CD4-positive, alpha-beta memory T cell (primary cell): ENCODE measurements around the gene CEP162. TPM values are rescaled to one million over a fixed set of nuclear protein-coding genes. Genes with fewer than 3 reads are reported as not detected.
"Not testable (repeated sequence)": the region's sequence is repeated elsewhere in the genome, so short reads cannot be mapped to it uniquely, and the experiment has no call there.

ENCODE experiments used
- CTCF ChIA-PET: fragments of 350-600 bp; sonication (Branson Sonifier 250); formaldehyde crosslinking; loops from one replicate; lab custom pipeline; 2021; ENCODE audit warnings: inconsistent platforms; ENCODE audit not compliant: partially characterized antibody; lab: Charles Lee
- POLR2A ChIA-PET: fragments of 350-600 bp; sonication (Branson Sonifier 250); formaldehyde crosslinking; loops from one replicate; lab custom pipeline; 2021; ENCODE audit not compliant: partially characterized antibody; lab: Charles Lee
- DNase-seq, 5 donors: peaks; one replicate each; pipeline versions ENCODE4 v3.0.0 to v3.0.0-alpha.2; 2020 to 2022; ENCODE audit warnings: mixed read lengths in 1 of 5
- H3K27ac ChIP-seq: one replicate; pipeline ENCODE4 v1.7.0; 2013; ENCODE audit warnings: low read depth, low read length
- H3K27me3 ChIP-seq: 2 replicates; pipeline ENCODE4 v1.7.0; 2013; ENCODE audit warnings: mild to moderate bottlenecking, low read length, moderate library complexity; ENCODE audit not compliant: insufficient read depth
- H3K36me3 ChIP-seq: 2 replicates; pipeline ENCODE4 v1.7.0; 2013; ENCODE audit warnings: mild to moderate bottlenecking, low read length, moderate library complexity; ENCODE audit not compliant: insufficient read depth
- H3K4me1 ChIP-seq: 2 replicates; pipeline ENCODE4 v1.7.0; 2013; ENCODE audit warnings: mild to moderate bottlenecking, low read length, moderate library complexity; ENCODE audit not compliant: insufficient read depth
- H3K4me3 ChIP-seq, 2 donors: one replicate each; pipeline ENCODE4 v1.7.0; 2013; ENCODE audit warnings: low read length in 2 of 2, mild to moderate bottlenecking in 1 of 2
- H3K9me3 ChIP-seq, 2 donors: one replicate each; pipeline ENCODE4 v1.7.0; 2013; ENCODE audit warnings: low read length in 2 of 2, control low read depth in 1 of 2; ENCODE audit not compliant: control insufficient read depth in 1 of 2
- H3K27ac Mint-ChIP-seq, 7 donors: one replicate each; pipeline ENCODE4 v1.8.0; 2020 to 2021; ENCODE audit warnings: mixed read lengths in 7 of 7, mild to moderate bottlenecking in 6 of 7, inconsistent platforms in 3 of 7, moderate library complexity in 3 of 7
- H3K27me3 Mint-ChIP-seq, 2 donors: one replicate each; pipeline ENCODE4 v1.8.0; 2020 to 2021; ENCODE audit warnings: mixed read lengths in 2 of 2
- H3K36me3 Mint-ChIP-seq, 2 donors: one replicate each; pipeline ENCODE4 v1.8.0; 2020 to 2021; ENCODE audit warnings: mixed read lengths in 2 of 2, inconsistent platforms in 1 of 2, mild to moderate bottlenecking in 1 of 2
- H3K4me1 Mint-ChIP-seq, 4 donors: one replicate each; pipeline ENCODE4 v1.8.0; 2020 to 2021; ENCODE audit warnings: mixed read lengths in 4 of 4, mild to moderate bottlenecking in 1 of 4
- H3K4me3 Mint-ChIP-seq, 8 donors: one replicate each; pipeline ENCODE4 v1.8.0; 2020 to 2021; ENCODE audit warnings: mixed read lengths in 8 of 8, mild to moderate bottlenecking in 7 of 8, moderate library complexity in 6 of 8, inconsistent platforms in 3 of 8
- H3K9me3 Mint-ChIP-seq, 8 donors: one replicate each; pipeline ENCODE4 v1.8.0; 2020 to 2021; ENCODE audit warnings: mixed read lengths in 8 of 8, mild to moderate bottlenecking in 5 of 8, inconsistent platforms in 3 of 8, moderate library complexity in 1 of 8
- intact Hi-C: fragments of 100-400 bp; cut with micrococcal nuclease; formaldehyde crosslinking; loops from one replicate; pipeline ENCODE4 v1.15.1; 2023
- polyA plus RNA-seq, 2 donors: library from polyadenylated mRNA; unstranded; fragments of 300-500 nt; fragmentation: Illumina TruSeq; gene quantifications; one replicate each; pipeline ENCODE4 v1.2.3, GENCODE V29; 2021
- total RNA-seq, 2 experiments: library from RNA; stranded (reverse); gene quantifications; one replicate each; pipeline ENCODE4 v1.2.3, GENCODE V29; 2021

CEP162 gene
- total and polyA plus RNA-seq, 4 experiments from 2014 or later = 0.60 to 10.4 (median 8.7) TPM

- peak overlapping the region; percentile 94 to 95 for H3K4me3 ChIP-seq
- intact Hi-C loops = loop anchor here (1.0 to 10.0 kb wide), 4 partner anchors 343 to 1450 kb away; partner anchors contain the start of gene SNX14
Observed at GRCh38 chr6:84228198-84228543, 728 bp upstream of the CEP162 start.

DNA sequence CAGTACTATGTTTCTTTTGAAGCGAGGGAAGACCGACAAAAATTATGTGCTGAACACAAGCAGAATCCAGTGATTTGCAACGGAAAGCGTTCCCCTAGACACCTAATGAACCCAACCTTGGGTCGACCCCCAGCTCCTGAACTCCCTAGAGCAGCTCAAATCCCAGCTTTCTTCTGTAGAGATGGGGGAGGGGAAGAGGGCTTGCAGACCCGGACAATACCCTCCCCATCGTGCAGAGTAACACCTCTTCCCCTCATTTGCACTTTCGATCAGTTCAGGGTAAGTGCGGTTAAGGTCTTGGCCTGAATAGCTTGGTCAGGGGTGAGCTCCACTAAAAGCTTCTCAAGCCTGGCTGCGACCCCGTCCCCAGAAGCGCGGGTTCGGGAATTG lies 404 bp downstream of the CEP162 start:
- no peaks in the 10 kb centered on the region for H3K36me3 ChIP-seq
- Mint-ChIP-seq H3K4me3 (peak overlapping the region; percentile 96 to 100 (median 98)), H3K9me3 (no peaks in the 10 kb centered on the region), H3K27me3 (peaks cover 3 to 4% of the 10 kb centered on the region in 2 donors), H3K27ac (peak overlapping the region; percentile 90 to 98 (median 96)), H3K36me3 (peaks cover 0 to 10% of the 10 kb centered on the region in 2 donors), H3K4me1 (peaks cover 8 to 32% (median 19%) of the 10 kb centered on the region in 4 donors)
- H3K27ac ChIP-seq = peak overlapping the region; percentile 69
- peak overlapping the region; percentile 94 to 95 for H3K4me3 ChIP-seq
- no peaks in the 10 kb centered on the region for H3K9me3 ChIP-seq
- H3K4me1 ChIP-seq = peaks cover 17% of the 10 kb centered on the region
- DNase-seq = peak in 1 of 5 donors; percentile 5
- intact Hi-C loops = loop anchor here (1.0 to 10.0 kb wide), 6 partner anchors 368 to 1978 kb away; partner anchors contain the start of genes CYB5R4, DOP1A, PGM3 and RWDD2A
- POLR2A ChIA-PET = interaction anchor here (1.1 to 2.2 kb wide), 2 partner anchors 367 to 1416 kb away, joined by 7 to 24 read pairs; partner anchors contain the start of genes CYB5R4 and SYNCRIP
- CTCF ChIA-PET = interaction anchor here (1.0 to 3.1 kb wide), 8 partner anchors 10 to 1161 kb away, joined by 3 to 31 read pairs (median 10); partner anchors contain the start of gene CYB5R4
- no peaks in the 10 kb centered on the region for H3K27me3 ChIP-seq

More at GRCh38 chr6:84228198-84228543, 728 bp upstream of the CEP162 start:
- Mint-ChIP-seq H3K4me3 (peak overlapping the region; percentile 96 to 100 (median 98)), H3K36me3 (peaks cover 0 to 10% of the 10 kb centered on the region in 2 donors), H3K9me3 (no peaks in the 10 kb centered on the region), H3K27me3 (peaks cover 10 to 12% of the 10 kb centered on the region in 2 donors), H3K4me1 (peaks cover 8 to 32% (median 19%) of the 10 kb centered on the region in 4 donors), H3K27ac (peak overlapping the region; percentile 90 to 98 (median 96))
- CTCF ChIA-PET = interaction anchor here (0.7 to 3.1 kb wide), 17 partner anchors 8 to 613 kb away, joined by 3 to 31 read pairs (median 4); partner anchors contain the start of gene CYB5R4
- POLR2A ChIA-PET = interaction anchor here (1.1 to 2.2 kb wide), 3 partner anchors 368 to 1980 kb away, joined by 4 to 24 read pairs (median 7); partner anchors contain the start of genes CYB5R4 and SYNCRIP
- no peaks in the 10 kb centered on the region for H3K27me3 ChIP-seq
- DNase-seq = no peak
- no peaks in the 10 kb centered on the region for H3K9me3 ChIP-seq
- no peaks in the 10 kb centered on the region for H3K36me3 ChIP-seq
- H3K27ac ChIP-seq = peak overlapping the region; percentile 69
- H3K4me1 ChIP-seq = peaks cover 17% of the 10 kb centered on the region

- no peaks in the 10 kb centered on the region for H3K36me3 ChIP-seq
- Mint-ChIP-seq H3K9me3 (no peaks in the 10 kb centered on the region), H3K36me3 (peaks cover 0 to 12% of the 10 kb centered on the region in 2 donors), H3K4me1 (peaks cover 10 to 32% (median 20%) of the 10 kb centered on the region in 4 donors), H3K4me3 (peak overlapping the region in 1 of 8 donors; percentile 22), H3K27me3 (no peaks in the 10 kb centered on the region), H3K27ac (no peak overlapping the region)
- H3K4me3 ChIP-seq = no peak overlapping the region
- CTCF ChIA-PET = interaction anchor here (1.5 kb wide), 1 partner anchor 1159 kb away, joined by 4 read pairs; the partner anchor contains the start of gene UBE3D
- H3K27ac ChIP-seq = no peak overlapping the region
- peaks cover 17% of the 10 kb centered on the region for H3K4me1 ChIP-seq
- H3K27me3 ChIP-seq = no peaks in the 10 kb centered on the region
- intact Hi-C loops = loop anchor here (10.0 kb wide), 1 partner anchor 999 kb away; no protein-coding TSS in a partner anchor
- no peaks in the 10 kb centered on the region for H3K9me3 ChIP-seq
- POLR2A ChIA-PET = interaction anchor here (0.6 kb wide), 1 partner anchor 364 kb away, joined by 4 read pairs; no protein-coding TSS in a partner anchor
- no peak for DNase-seq
Observed at GRCh38 chr6:84224251-84224650, 3.2 kb downstream of the CEP162 start.

DNA sequence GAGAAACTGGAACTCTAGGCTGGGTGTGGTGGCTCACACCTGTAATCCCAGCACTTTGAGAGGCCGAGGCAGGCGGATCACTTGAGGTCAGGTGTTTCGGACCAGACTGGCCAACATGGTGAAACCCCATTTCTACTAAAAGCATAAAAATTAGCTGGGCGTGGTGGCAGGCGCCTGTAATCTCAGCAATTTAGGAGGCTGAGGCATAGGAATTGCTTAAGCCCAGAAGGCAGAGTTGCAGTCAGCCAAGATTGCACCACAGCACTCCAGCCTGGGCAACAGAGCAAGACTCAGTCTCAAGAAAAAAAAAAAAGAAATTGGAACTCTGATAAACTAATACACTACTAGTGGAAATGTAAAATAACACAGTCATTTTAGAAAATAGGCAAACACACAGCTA lies 3.8 kb downstream of the CEP162 start:
- Mint-ChIP-seq H3K4me1 (peaks cover 9 to 30% (median 19%) of the 10 kb centered on the region in 4 donors), H3K36me3 (peaks cover 0 to 12% of the 10 kb centered on the region in 2 donors)
- H3K4me1 ChIP-seq = peaks cover 17% of the 10 kb centered on the region
- not testable (repeated sequence) for H3K27me3 Mint-ChIP-seq, H3K9me3 Mint-ChIP-seq, DNase-seq, H3K36me3 ChIP-seq, H3K9me3 ChIP-seq, H3K27me3 ChIP-seq, H3K4me3 ChIP-seq, H3K4me3 Mint-ChIP-seq, H3K27ac Mint-ChIP-seq, H3K27ac ChIP-seq
- intact Hi-C loops = loop anchor here (10.0 kb wide), 1 partner anchor 999 kb away; no protein-coding TSS in a partner anchor
- CTCF ChIA-PET = interaction anchor here (1.5 kb wide), 2 partner anchors 18 to 1158 kb away, joined by 4 read pairs; partner anchors contain the start of gene UBE3D
- POLR2A ChIA-PET = interaction anchor here (0.6 kb wide), 1 partner anchor 364 kb away, joined by 4 read pairs; no protein-coding TSS in a partner anchor

DNA sequence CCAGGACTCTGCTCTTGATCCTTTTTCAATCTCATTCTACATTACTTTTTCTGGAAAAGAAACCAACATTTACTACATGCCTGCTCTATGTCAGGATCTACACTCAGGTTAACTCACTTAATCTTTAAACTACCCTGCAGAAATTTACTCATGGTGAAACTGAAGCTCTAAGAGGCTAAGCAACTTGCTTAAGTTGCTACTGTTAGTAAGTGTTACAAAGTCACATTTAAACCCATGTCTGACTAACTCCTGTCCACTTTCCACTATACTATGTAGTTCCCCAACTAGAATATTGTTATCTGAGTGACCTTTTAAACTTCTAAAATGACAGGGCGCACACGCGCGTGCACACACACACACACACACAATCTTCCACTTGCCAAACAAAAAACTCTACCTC lies 5.0 kb downstream of the CEP162 start:
- peaks cover 3 to 7% of the 10 kb centered on the region in 2 donors for H3K36me3 Mint-ChIP-seq
- CTCF ChIA-PET = interaction anchor here (1.0 to 1.5 kb wide), 3 partner anchors 19 to 1155 kb away, joined by 3 to 4 read pairs (median 3); partner anchors contain the start of gene DOP1A

GRCh38 chr6:84220809-84221409 lies 6.5 kb downstream of the CEP162 start:
- Histone ChIP-seq H3K27me3 (no peaks in the 10 kb centered on the region), H3K4me1 (peaks cover 2% of the 10 kb centered on the region), H3K36me3 (no peaks in the 10 kb centered on the region), H3K9me3 (no peaks in the 10 kb centered on the region), H3K27ac (no peak overlapping the region), H3K4me3 (no peak overlapping the region)
- POLR2A ChIA-PET = no interaction called here
- Mint-ChIP-seq H3K9me3 (no peaks in the 10 kb centered on the region), H3K4me3 (no peak overlapping the region), H3K36me3 (peaks cover 3 to 7% of the 10 kb centered on the region in 2 donors), H3K4me1 (peaks cover 4 to 7% (median 4%) of the 10 kb centered on the region in 4 donors), H3K27ac (no peak overlapping the region), H3K27me3 (no peaks in the 10 kb centered on the region)
- CTCF ChIA-PET = interaction anchor here (0.7 to 1.5 kb wide), 7 partner anchors 12 to 606 kb away, joined by 3 to 6 read pairs (median 3); no protein-coding TSS in a partner anchor
- intact Hi-C loops = loop anchor here (1.0 to 10.0 kb wide), 2 partner anchors 337 to 996 kb away; no protein-coding TSS in a partner anchor
- peak in 4 of 5 donors; percentile 5 to 16 (median 8) for DNase-seq

More for the DNA sequence above, 5.0 kb downstream of the CEP162 start:
- Mint-ChIP-seq H3K27ac (peak overlapping the region in 1 of 7 donors; percentile 7), H3K4me1 (peaks cover 7 to 18% (median 13%) of the 10 kb centered on the region in 4 donors), H3K4me3 (no peak overlapping the region), H3K27me3 (no peaks in the 10 kb centered on the region), H3K9me3 (no peaks in the 10 kb centered on the region)
- no peak for DNase-seq
- H3K36me3 ChIP-seq = no peaks in the 10 kb centered on the region
- intact Hi-C loops = loop anchor here (10.0 kb wide), 1 partner anchor 998 kb away; no protein-coding TSS in a partner anchor
- no peaks in the 10 kb centered on the region for H3K27me3 ChIP-seq
- H3K4me1 ChIP-seq = peaks cover 13% of the 10 kb centered on the region
- H3K27ac ChIP-seq = no peak overlapping the region
- POLR2A ChIA-PET = no interaction called here
- no peaks in the 10 kb centered on the region for H3K9me3 ChIP-seq
- no peak overlapping the region for H3K4me3 ChIP-seq
